ENCODE results near the gene PPM1H. TPM values are rescaled to one million over a fixed set of nuclear protein-coding genes. Genes with fewer than 3 reads are reported as not detected.

The PPM1H gene
- total and polyA plus RNA-seq, 7 donors: 0.92 to 4.3 (median 3.0) TPM

DNA sequence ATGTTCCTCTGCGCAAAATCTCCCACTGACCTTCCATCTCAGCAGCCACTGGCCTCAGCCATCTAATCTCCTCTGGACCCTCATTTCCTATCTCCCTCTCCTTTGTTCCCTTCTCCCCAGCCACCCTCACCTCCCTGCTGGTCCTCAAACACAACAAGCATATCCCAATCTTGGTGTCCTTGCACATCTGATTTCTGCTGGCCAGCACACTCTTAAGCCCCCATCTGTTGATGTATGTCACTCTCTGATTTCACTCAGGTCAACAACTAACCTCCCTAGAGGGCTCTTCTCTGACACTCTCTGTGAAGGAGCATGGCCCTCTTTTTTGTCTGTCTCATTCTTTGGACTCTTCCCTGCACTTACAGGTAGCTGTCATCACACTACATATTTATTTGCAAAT is 25.6 kb downstream of the PPM1H start:
- 95 to 100% methylated on average over 1 of the region's 1 CpG for WGBS, 2 donors
- no peak for DNase-seq
- no peaks in the 10 kb centered on the region for H3K4me1 ChIP-seq
- intact Hi-C loops (cut with DNase I): no loop called here
- TF ChIP-seq, protein P1, sequence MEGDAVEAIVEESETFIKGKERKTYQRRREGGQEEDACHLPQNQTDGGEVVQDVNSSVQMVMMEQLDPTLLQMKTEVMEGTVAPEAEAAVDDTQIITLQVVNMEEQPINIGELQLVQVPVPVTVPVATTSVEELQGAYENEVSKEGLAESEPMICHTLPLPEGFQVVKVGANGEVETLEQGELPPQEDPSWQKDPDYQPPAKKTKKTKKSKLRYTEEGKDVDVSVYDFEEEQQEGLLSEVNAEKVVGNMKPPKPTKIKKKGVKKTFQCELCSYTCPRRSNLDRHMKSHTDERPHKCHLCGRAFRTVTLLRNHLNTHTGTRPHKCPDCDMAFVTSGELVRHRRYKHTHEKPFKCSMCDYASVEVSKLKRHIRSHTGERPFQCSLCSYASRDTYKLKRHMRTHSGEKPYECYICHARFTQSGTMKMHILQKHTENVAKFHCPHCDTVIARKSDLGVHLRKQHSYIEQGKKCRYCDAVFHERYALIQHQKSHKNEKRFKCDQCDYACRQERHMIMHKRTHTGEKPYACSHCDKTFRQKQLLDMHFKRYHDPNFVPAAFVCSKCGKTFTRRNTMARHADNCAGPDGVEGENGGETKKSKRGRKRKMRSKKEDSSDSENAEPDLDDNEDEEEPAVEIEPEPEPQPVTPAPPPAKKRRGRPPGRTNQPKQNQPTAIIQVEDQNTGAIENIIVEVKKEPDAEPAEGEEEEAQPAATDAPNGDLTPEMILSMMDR (IDR thresholded peaks at IDR 0.05): no peak
- no peaks in the 10 kb centered on the region for H3K27me3 ChIP-seq
- H3K27ac ChIP-seq: no peak overlapping the region
- H3K4me3 ChIP-seq: no peak overlapping the region
- H3K36me3 ChIP-seq: no peaks in the 10 kb centered on the region
- H3K9me3 ChIP-seq: no peaks in the 10 kb centered on the region

DNA sequence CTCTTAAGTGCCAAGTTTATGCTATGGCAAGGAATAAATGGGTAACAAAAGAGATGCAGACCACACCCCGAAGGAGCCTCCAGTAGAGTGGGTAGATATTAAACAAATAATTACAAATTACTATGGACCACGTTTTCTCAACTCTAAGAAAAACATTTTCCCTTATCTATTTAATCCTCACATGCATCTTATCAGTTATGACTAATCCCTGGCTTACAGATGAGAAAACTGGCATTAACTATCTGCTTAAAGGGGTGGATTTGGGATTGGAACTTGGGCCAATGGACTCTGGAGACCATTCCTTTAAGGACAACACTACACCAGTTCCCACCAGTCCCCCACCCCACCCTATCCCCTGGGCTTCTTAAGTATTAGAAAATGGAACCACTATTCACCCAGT is 26.3 kb downstream of the PPM1H start:
- no peaks in the 10 kb centered on the region for H3K4me1 ChIP-seq
- H3K4me3 ChIP-seq: no peak overlapping the region
- TF ChIP-seq POLR2A (IDR thresholded peaks at IDR 0.05) (no peak), EP300 (IDR thresholded peaks at IDR 0.05) (no peak), POLR2AphosphoS5 (IDR thresholded peaks at IDR 0.05) (no peak)
- TF ChIP-seq, protein P1 (IDR thresholded peaks at IDR 0.05): no peak
- no peaks in the 10 kb centered on the region for H3K36me3 ChIP-seq
- intact Hi-C loops (cut with DNase I): no loop called here
- 66 to 76% methylated on average over 2 of the region's 2 CpGs for WGBS, 2 donors
- no peak for DNase-seq
- H3K9me3 ChIP-seq: no peaks in the 10 kb centered on the region
- H3K27ac ChIP-seq: no peak overlapping the region
- no peaks in the 10 kb centered on the region for H3K27me3 ChIP-seq

DNA sequence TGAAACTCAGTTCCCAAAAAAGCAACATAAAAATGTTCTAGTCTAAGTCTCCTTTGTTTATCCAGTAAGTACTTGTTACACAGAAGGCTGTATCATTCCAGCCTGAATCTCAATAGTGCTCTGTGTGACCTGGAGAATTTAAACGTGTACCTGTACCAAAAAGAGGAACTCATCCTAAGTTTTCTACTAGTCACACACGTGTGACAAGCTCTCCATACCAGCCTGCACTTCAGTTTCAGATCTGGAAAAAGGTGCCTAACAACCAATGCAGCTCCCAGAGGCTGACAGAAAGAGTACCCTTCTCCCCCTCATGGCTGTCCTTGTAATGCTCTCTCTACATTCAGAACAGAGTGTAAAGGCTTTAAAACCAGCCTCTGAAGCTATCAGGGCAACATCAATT is 27.4 kb downstream of the PPM1H start:
- no peak for DNase-seq
- Histone ChIP-seq H3K27ac (no peak overlapping the region), H3K36me3 (no peaks in the 10 kb centered on the region), H3K4me3 (no peak overlapping the region), H3K4me1 (no peaks in the 10 kb centered on the region), H3K27me3 (no peaks in the 10 kb centered on the region), H3K9me3 (no peaks in the 10 kb centered on the region)
- TF ChIP-seq POLR2A (IDR thresholded peaks at IDR 0.05) (no peak), POLR2AphosphoS5 (IDR thresholded peaks at IDR 0.05) (no peak), EP300 (IDR thresholded peaks at IDR 0.05) (no peak)
- TF ChIP-seq, protein P1 (IDR thresholded peaks at IDR 0.05): no peak
- 34 to 58% methylated on average over 2 of the region's 2 CpGs for WGBS, 2 donors
- intact Hi-C loops (cut with DNase I): no loop called here

DNA sequence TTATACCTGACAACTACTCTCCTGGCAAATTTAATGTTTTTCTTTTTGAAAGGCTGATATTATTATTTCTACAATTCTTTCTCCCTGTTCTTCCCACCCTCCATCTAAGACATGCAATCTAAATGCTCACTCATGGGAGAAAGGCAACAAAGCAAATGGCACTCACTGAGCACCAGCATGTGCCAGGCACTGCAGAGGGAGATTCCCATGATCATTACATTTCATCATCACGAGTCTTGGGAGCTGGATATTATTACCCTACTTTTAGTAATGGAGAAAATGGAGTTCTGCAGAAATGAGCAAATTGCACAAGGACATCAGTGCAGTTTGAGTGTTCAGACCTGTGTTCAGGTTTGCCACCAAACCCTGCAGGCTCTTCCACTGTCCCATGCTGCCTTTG is 27.9 kb downstream of the PPM1H start:
- Histone ChIP-seq H3K27ac (no peak overlapping the region), H3K36me3 (no peaks in the 10 kb centered on the region), H3K4me3 (no peak overlapping the region), H3K27me3 (no peaks in the 10 kb centered on the region), H3K4me1 (no peaks in the 10 kb centered on the region), H3K9me3 (no peaks in the 10 kb centered on the region)
- DNase-seq: no peak
- intact Hi-C loops (cut with DNase I): no loop called here
- WGBS, 2 donors: 72 to 87% methylated on average over 1 of the region's 1 CpG
- no peak for TF ChIP-seq POLR2AphosphoS5 (IDR thresholded peaks at IDR 0.05)
- TF ChIP-seq POLR2A (IDR thresholded peaks at IDR 0.05): no peak
- TF ChIP-seq, protein P1 (IDR thresholded peaks at IDR 0.05): no peak

DNA sequence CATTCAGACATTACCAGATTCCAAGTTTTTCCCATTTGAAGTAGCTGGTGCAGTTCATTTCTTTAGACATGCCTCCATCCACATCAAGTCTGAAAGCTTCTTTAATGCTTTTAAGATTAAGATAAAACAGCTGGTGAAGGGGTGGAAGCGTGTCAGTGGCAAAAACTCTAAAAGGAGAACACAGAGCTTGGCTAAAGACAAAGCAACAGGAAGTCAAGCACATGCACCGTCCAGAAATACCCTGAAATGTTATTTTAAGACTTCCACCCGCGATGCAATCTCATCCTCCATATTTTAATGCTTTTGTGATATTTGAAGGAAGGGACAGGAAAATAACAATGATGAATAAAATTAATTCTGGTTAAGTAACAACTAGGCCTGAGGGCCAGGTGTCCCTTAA is 31.8 kb downstream of the PPM1H start:
- Histone ChIP-seq H3K27ac (no peak overlapping the region), H3K4me1 (no peaks in the 10 kb centered on the region), H3K4me3 (no peak overlapping the region), H3K9me3 (no peaks in the 10 kb centered on the region), H3K27me3 (no peaks in the 10 kb centered on the region), H3K36me3 (no peaks in the 10 kb centered on the region)
- DNase-seq: no peak
- TF ChIP-seq EP300 (IDR thresholded peaks at IDR 0.05): no peak
- TF ChIP-seq, protein P1 (IDR thresholded peaks at IDR 0.05): no peak
- no peak for TF ChIP-seq POLR2AphosphoS5 (IDR thresholded peaks at IDR 0.05)
- intact Hi-C loops (cut with DNase I): no loop called here
- WGBS, 2 donors: 32 to 79% methylated on average over 4 of the region's 4 CpGs

Measured in sigmoid colon (tissue), 7 donors.